Naive thymus-derived CD8-positive, alpha-beta T cell (primary cell): ENCODE data around the gene ZNF90. TPM values are rescaled to one million over a fixed set of nuclear protein-coding genes. Genes with fewer than 3 reads are reported as not detected.

ENCODE experiments used
- ATAC-seq, 2 donors: fragments of 150-1000 bp; cut with Tn5 transposase in 1 of 2; sonication (Bioruptor Pico), chemical (Tn5 transposase) in 1 of 2; 1 replicate in 1 of 2; 2 replicates in 1 of 2; pipeline ENCODE4 v1.10.0; 2021; ENCODE audit warnings: mild to moderate bottlenecking in 2 of 2, moderate library complexity in 2 of 2
- POLR2A ChIA-PET: fragments of 350-600 bp; sonication (Branson Sonifier 250); formaldehyde crosslinking; loops from one replicate; lab custom pipeline; 2021; ENCODE audit warnings: antibody characterized with exemption; lab: Charles Lee
- DNase-seq, 10 donors: peaks; one replicate each; pipeline versions ENCODE4 v3.0.0 to v3.0.0-alpha.2; 2020 to 2022
- H3K27ac Mint-ChIP-seq, 10 donors: one replicate each; pipeline ENCODE4 v1.8.0; 2020 to 2022; ENCODE audit warnings: mild to moderate bottlenecking in 10 of 10, mixed read lengths in 10 of 10, moderate library complexity in 4 of 10, inconsistent platforms in 1 of 10
- H3K27me3 Mint-ChIP-seq, 5 donors: one replicate each; pipeline ENCODE4 v1.8.0; 2021 to 2022; ENCODE audit warnings: mixed read lengths in 5 of 5
- H3K36me3 Mint-ChIP-seq, 3 donors: one replicate each; pipeline ENCODE4 v1.8.0; 2020 to 2022; ENCODE audit warnings: mixed read lengths in 3 of 3, mild to moderate bottlenecking in 2 of 3, inconsistent platforms in 1 of 3
- H3K4me1 Mint-ChIP-seq, 4 donors: one replicate each; pipeline ENCODE4 v1.8.0; 2021 to 2022; ENCODE audit warnings: mixed read lengths in 4 of 4
- H3K4me3 Mint-ChIP-seq, 10 donors: one replicate each; pipeline ENCODE4 v1.8.0; 2020 to 2022; ENCODE audit warnings: mild to moderate bottlenecking in 10 of 10, mixed read lengths in 10 of 10, moderate library complexity in 6 of 10, inconsistent platforms in 1 of 10
- H3K9me3 Mint-ChIP-seq, 9 donors: one replicate each; pipeline ENCODE4 v1.8.0; 2020 to 2022; ENCODE audit warnings: mixed read lengths in 9 of 9, mild to moderate bottlenecking in 3 of 9, inconsistent platforms in 1 of 9, moderate library complexity in 1 of 9
- polyA plus RNA-seq, 3 donors: library from polyadenylated mRNA; unstranded; fragments of 300-500 nt; fragmentation: Illumina TruSeq; gene quantifications; one replicate each; pipeline ENCODE4 v1.2.3, GENCODE V29; 2021
- total RNA-seq, 8 experiments: library from RNA in 2 of 8; stranded (reverse) in 2 of 8; gene quantifications; one replicate each; pipeline ENCODE4 v1.2.3 and lab custom pipeline; 2021 to 2026

Gene ZNF90
- total and polyA plus RNA-seq, 5 experiments from 2014 or later, result 0.68 to 13.1 (median 2.7) TPM

DNA sequence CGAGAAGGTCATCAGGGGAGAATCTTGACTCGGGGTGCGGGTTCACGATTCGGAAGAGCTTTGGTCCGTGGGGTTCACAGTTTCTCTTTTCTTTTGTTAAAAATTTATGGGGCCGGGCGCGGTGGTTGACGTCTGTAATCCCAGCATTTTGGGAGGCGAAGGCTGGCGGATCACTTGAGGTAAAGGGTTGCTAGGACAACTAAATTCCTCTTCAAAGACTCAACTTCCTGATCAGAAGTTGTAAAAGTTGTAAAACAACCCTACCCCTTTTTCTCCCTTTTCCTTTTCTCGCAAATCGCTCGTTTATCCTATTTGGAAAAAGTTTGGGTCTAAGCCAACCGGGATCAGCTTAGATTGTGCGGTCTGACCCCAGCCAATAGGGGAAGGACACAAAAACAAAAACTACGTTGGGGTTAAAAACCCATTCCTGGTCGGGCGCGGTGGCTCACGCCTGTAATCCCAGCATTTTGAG is 89.9 kb downstream of the ZNF90 start:
- DNase-seq (peak in 3 of 10 donors; percentile 7 to 21 (median 20)), ATAC-seq (no peak)
- H3K36me3 Mint-ChIP-seq, result peaks cover 21 to 33% (median 30%) of the 10 kb centered on the region in 3 donors
- H3K9me3 Mint-ChIP-seq, result peaks cover 0 to 48% (median 13%) of the 10 kb centered on the region in 9 donors
- H3K27ac Mint-ChIP-seq, result peak overlapping the region; percentile 79 to 98 (median 93)
- no peaks in the 10 kb centered on the region for H3K27me3 Mint-ChIP-seq
- POLR2A ChIA-PET, result interaction anchor here (0.7 to 2.4 kb wide), 7 partner anchors 70 to 1668 kb away, joined by 3 to 17 read pairs (median 7); partner anchors contain the start of genes ZNF43, ZNF682 and ZNF90
- H3K4me3 Mint-ChIP-seq, result peak overlapping the region; percentile 93 to 99 (median 97)
- H3K4me1 Mint-ChIP-seq, result peaks cover 22 to 54% (median 32%) of the 10 kb centered on the region in 4 donors

Other genes with a start within 250 kb of the ZNF90 start
- 10 to 100 TPM; 36.8 to 37.5 TPM for gene ZNF253, start 212.1 kb upstream of the ZNF90 start, total RNA-seq
- 1 to 10 TPM; 7.1 to 9.4 (median 8.9) TPM for gene ZNF253, start 212.1 kb upstream of the ZNF90 start, polyA plus RNA-seq
- gene ZNF93, start 177.1 kb upstream of the ZNF90 start, total RNA-seq, result 10 to 100 TPM; 11.7 to 12.5 TPM
- 10 to 100 TPM in 2 of 3 donors, 1 to 10 TPM in 1; 7.7 to 11.5 (median 11.2) TPM for gene ZNF93, start 177.1 kb upstream of the ZNF90 start, polyA plus RNA-seq
- gene ZNF682, start 38.5 kb upstream of the ZNF90 start, total RNA-seq, result 10 to 100 TPM; 11.7 to 11.8 TPM
- gene ZNF682, start 38.5 kb upstream of the ZNF90 start, polyA plus RNA-seq, result 1 to 10 TPM; 2.8 to 5.9 (median 3.4) TPM
- gene ZNF486, start 89.2 kb downstream of the ZNF90 start, total RNA-seq, result 10 to 100 TPM; 14.6 to 14.9 TPM
- 1 to 10 TPM; 2.3 to 6.9 (median 4.0) TPM for gene ZNF486, start 89.2 kb downstream of the ZNF90 start, polyA plus RNA-seq